Vagina (tissue), 2 donors: ENCODE results near the gene LAIR1. TPM values are rescaled to one million over a fixed set of nuclear protein-coding genes. Genes with fewer than 3 reads are reported as not detected.

ENCODE experiments used
- DNase-seq, 2 donors: peaks; one replicate each; pipeline ENCODE4 v3.0.0-alpha.2; 2017; ENCODE audit errors: extremely low spot score in 2 of 2
- H3K27ac ChIP-seq: fragments of 200-600 bp; sonication (generic); one replicate; pipeline ENCODE4 v1.5.1; 2019
- H3K27me3 ChIP-seq: fragments of 200-600 bp; sonication (generic); one replicate; pipeline ENCODE4 v1.5.1; 2019
- H3K36me3 ChIP-seq, 2 donors: fragments of 200-600 bp; sonication (generic); one replicate each; pipeline ENCODE4 v1.5.1; 2017 to 2019
- H3K4me1 ChIP-seq: fragments of 200-600 bp; sonication (generic); one replicate; pipeline ENCODE4 v1.5.1; 2019
- H3K4me3 ChIP-seq, 2 donors: fragments of 200-600 bp; sonication (generic); 1 replicate in 1 of 2; 2 replicates in 1 of 2; pipeline ENCODE4 v1.5.1; 2016 to 2019
- H3K9me3 ChIP-seq: fragments of 200-600 bp; sonication (generic); one replicate; pipeline ENCODE4 v1.5.1; 2019
- CTCF ChIP-seq, 3 experiments: fragments of 450-650 bp in 2 of 3; fragments of 200-600 bp in 1 of 3; sonication (generic) in 1 of 3; IDR thresholded peaks; one replicate each; pipeline ENCODE4 v1.5.1; 2017 to 2019; ENCODE audit warnings: antibody characterized with exemption in 3 of 3, mild to moderate bottlenecking in 2 of 3, moderate library complexity in 2 of 3
- POLR2A ChIP-seq, 2 donors: fragments of 450-650 bp; IDR thresholded peaks; one replicate each; pipeline ENCODE4 v1.6.1; 2017; ENCODE audit warnings: antibody characterized with exemption in 2 of 2, mild to moderate bottlenecking in 2 of 2, moderate library complexity in 2 of 2
- POLR2AphosphoS5 ChIP-seq, 2 donors: sonication (generic); formaldehyde crosslinking; IDR thresholded peaks; one replicate each; pipeline ENCODE4 v1.9.0; 2017; ENCODE audit warnings: antibody characterized with exemption in 2 of 2, mild to moderate bottlenecking in 2 of 2, low read depth in 1 of 2; ENCODE audit not compliant: insufficient read depth in 1 of 2
- intact Hi-C: fragments of 100-400 bp; cut with DNase I; formaldehyde crosslinking; loops from one replicate; pipeline ENCODE4 v1.15.1; 2023
- total RNA-seq: library from RNA; depleted of rRNA; stranded (reverse); fragments of >200 nt; gene quantifications from one replicate; pipeline ENCODE4 v1.2.3, GENCODE V29; 2016

Gene LAIR1
- total RNA-seq, 1 donor from 2014 or later = 8.8 TPM

- no peak for DNase-seq
- H3K36me3 ChIP-seq = no peaks in the 10 kb centered on the region
- intact Hi-C loops = no loop called here
- no peak overlapping the region for H3K4me3 ChIP-seq
- no peaks in the 10 kb centered on the region for H3K27me3 ChIP-seq
- no peaks in the 10 kb centered on the region for H3K4me1 ChIP-seq
- TF ChIP-seq POLR2A (IDR thresholded peaks at IDR 0.05) (no peak), POLR2AphosphoS5 (IDR thresholded peaks at IDR 0.05; ENCODE audit: insufficient read depth in 1 of 2, low read depth in 1 of 2) (no peak), CTCF (IDR thresholded peaks at IDR 0.05) (no peak)
- H3K27ac ChIP-seq = no peak overlapping the region
- no peaks in the 10 kb centered on the region for H3K9me3 ChIP-seq
These were observed 8.2 kb downstream of the LAIR1 start for GRCh38 chr19:54356444-54357056.

GRCh38 chr19:54355675-54356074, 9.1 kb downstream of the LAIR1 start:
- intact Hi-C loops = no loop called here
- Histone ChIP-seq H3K4me3 (no peak overlapping the region), H3K36me3 (no peaks in the 10 kb centered on the region), H3K27me3 (no peaks in the 10 kb centered on the region), H3K4me1 (no peaks in the 10 kb centered on the region), H3K9me3 (no peaks in the 10 kb centered on the region), H3K27ac (no peak overlapping the region)
- TF ChIP-seq POLR2AphosphoS5 (IDR thresholded peaks at IDR 0.05; ENCODE audit: insufficient read depth in 1 of 2, low read depth in 1 of 2) (no peak), CTCF (IDR thresholded peaks at IDR 0.05) (no peak), POLR2A (IDR thresholded peaks at IDR 0.05) (no peak)
- DNase-seq = no peak

- no peak overlapping the region for H3K4me3 ChIP-seq
- intact Hi-C loops = no loop called here
- no peaks in the 10 kb centered on the region for H3K9me3 ChIP-seq
- H3K27me3 ChIP-seq = no peaks in the 10 kb centered on the region
- H3K4me1 ChIP-seq = no peaks in the 10 kb centered on the region
- DNase-seq = no peak
- no peaks in the 10 kb centered on the region for H3K36me3 ChIP-seq
- H3K27ac ChIP-seq = no peak overlapping the region
- no peak for TF ChIP-seq CTCF (IDR thresholded peaks at IDR 0.05)
- no peak for TF ChIP-seq POLR2AphosphoS5 (IDR thresholded peaks at IDR 0.05; ENCODE audit: insufficient read depth in 1 of 2, low read depth in 1 of 2)
- TF ChIP-seq POLR2A (IDR thresholded peaks at IDR 0.05) = no peak
These were observed 10.0 kb downstream of the LAIR1 start for GRCh38 chr19:54354761-54355160.

- H3K4me3 ChIP-seq = no peak overlapping the region
- TF ChIP-seq CTCF (IDR thresholded peaks at IDR 0.05) (no peak), POLR2AphosphoS5 (IDR thresholded peaks at IDR 0.05; ENCODE audit: insufficient read depth in 1 of 2, low read depth in 1 of 2) (no peak), POLR2A (IDR thresholded peaks at IDR 0.05) (no peak)
- intact Hi-C loops = no loop called here
These were observed 12.2 kb downstream of the LAIR1 start for GRCh38 chr19:54352546-54352945.

GRCh38 chr19:54352041-54352440, 12.7 kb downstream of the LAIR1 start:
- H3K36me3 ChIP-seq = no peaks in the 10 kb centered on the region
- intact Hi-C loops = no loop called here
- H3K4me3 ChIP-seq = no peak overlapping the region
- H3K4me1 ChIP-seq = no peaks in the 10 kb centered on the region
- no peak for DNase-seq
- H3K9me3 ChIP-seq = no peaks in the 10 kb centered on the region
- H3K27me3 ChIP-seq = no peaks in the 10 kb centered on the region
- TF ChIP-seq POLR2AphosphoS5 (IDR thresholded peaks at IDR 0.05; ENCODE audit: insufficient read depth in 1 of 2, low read depth in 1 of 2) (no peak), POLR2A (IDR thresholded peaks at IDR 0.05) (no peak), CTCF (IDR thresholded peaks at IDR 0.05) (no peak)
- H3K27ac ChIP-seq = no peak overlapping the region

More at GRCh38 chr19:54352546-54352945, 12.2 kb downstream of the LAIR1 start:
- H3K36me3 ChIP-seq = no peaks in the 10 kb centered on the region
- no peak overlapping the region for H3K27ac ChIP-seq
- DNase-seq = no peak
- H3K9me3 ChIP-seq = no peaks in the 10 kb centered on the region
- H3K27me3 ChIP-seq = no peaks in the 10 kb centered on the region
- H3K4me1 ChIP-seq = no peaks in the 10 kb centered on the region
